Stimulated activated CD8-positive, alpha-beta memory T cell treated with anti-CD3 and anti-CD28 coated beads, Interleukin-7, amount 100 ng/mL, for 48 hours (primary cell): ENCODE measurements around the gene KLK6.

Source experiments
- DNase-seq, 2 donors: peaks; one replicate each; pipeline ENCODE4 v3.0.0-alpha.2; 2020; ENCODE audit warnings: low read depth in 1 of 2; ENCODE audit errors: extremely low read depth in 1 of 2

The KLK6 gene

DNA sequence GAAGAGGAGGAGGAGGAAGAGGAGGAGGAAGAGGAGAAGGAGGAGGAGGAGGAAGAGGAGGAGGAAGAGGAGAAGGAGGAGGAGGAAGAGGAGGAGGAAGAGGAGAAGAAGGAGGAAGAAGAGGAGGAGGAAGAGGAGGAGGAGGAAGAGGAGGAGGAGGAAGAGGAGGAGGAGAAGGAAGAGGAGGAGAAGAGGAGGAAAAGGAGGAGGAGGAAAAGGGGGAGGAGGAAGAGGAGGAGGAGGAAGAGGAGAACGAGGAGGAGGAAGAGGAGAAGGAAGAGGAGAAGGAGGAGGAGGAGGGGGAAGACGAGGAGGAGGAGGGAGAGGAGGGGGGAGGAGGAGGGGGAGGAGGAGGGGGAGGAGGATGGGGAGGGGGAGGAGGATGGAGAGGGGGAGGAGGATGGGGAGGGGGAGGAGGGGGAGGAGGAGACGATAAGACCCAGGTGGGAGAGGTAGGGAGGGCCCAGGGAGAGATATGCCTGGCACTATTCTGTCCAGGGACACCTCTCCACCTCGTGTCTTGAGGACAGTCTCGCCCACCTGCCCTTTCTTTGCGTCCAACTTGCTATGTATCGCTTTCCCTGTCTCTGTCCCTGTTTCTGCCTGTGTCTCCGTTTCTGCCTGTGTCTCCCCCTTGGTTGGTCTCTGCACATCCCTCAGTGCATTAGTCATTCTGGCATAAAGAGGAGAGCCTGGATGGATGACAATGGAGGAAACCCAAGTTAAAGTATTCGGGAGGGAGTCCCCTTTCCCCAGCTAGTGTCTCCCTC lies 9.5 kb downstream of the KLK6 start:
- DNase-seq: no peak

DNA sequence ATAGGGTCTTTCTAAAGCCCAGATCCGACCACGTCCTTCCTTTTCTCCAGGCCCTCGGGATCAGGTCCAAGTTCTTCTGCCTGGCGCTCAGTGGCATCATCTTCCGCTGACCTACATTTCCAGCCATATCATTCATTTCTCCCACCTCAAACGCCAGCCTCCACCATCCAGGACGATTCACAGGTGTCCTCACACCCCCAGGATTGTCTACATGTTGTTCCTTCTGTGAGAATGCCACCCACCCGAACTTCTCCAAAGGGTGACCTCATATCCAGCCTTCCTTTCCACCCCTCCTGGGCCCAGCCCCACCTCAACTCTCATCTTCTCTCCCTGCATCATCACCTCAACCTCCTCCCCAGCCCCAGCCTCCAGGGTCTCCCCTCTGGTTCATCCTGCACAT lies 11.8 kb downstream of the KLK6 start:
- DNase-seq: no peak

DNA sequence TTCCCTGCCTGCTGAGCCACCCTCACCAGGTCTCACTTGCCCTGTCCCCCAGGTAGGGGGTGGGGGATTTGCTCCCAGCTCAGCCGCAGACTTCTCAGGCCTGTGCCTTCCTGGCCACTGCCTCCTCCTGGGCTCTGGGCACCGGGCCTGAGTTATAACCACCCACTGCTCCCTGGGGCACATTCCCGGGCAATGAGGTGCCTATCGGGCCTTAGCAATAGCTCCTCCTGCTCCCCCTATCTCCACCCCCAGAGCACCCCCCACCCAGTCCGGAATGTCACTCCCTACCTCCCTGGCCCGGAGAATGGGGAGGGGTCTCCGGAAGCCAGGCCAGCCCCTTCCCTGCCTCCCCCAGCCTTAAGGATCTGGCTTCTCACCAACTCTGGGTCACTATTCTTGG lies 16.5 kb downstream of the KLK6 start, which contains the start of gene KLK5:
TSS of gene KLK5 (minus strand) at position 129 of the 400 bp plus-strand sequence. CDS start 381 bp downstream, outside the sequence.
- DNase-seq: no peak

DNA sequence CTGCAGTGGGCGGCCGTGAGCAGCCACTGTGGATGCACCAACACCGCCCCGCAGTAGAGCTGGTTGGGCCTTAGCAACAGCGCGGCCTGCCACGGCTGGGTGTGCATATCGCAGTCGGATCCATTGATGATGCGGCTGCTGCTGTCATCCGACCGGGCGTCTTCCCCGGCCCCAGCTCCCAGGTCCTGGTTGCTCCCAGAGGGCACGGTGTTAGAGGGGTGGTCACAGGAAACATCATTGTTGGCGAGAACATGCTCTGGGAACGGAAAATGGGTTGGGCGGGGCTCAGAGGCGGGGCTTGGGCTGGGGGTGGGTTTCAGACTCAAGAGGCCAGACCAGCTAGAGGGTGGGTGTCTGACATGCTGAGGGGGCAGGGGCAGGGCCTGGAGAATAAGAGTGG lies 19.5 kb downstream of the KLK6 start:
- no peak for DNase-seq

DNA sequence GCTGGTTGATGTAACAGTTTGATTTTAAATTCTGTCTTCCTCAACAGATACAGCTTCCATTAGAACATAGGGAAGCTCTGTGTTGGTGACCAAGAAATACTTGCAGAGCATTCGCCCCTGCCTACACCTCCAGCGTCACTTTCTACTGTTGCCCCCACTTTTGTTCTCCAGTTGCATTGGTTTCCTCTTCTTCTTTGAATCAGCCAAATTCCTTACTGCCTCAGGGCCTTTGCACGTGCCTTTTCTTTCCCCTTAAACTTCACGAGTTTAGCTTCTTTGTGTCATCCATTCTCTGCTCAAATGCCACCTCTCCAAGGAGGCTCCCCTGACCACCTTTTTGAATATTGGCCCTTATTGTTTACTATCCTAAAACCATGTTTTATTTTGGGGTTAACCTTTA lies 22.3 kb downstream of the KLK6 start:
- no peak for DNase-seq

DNA sequence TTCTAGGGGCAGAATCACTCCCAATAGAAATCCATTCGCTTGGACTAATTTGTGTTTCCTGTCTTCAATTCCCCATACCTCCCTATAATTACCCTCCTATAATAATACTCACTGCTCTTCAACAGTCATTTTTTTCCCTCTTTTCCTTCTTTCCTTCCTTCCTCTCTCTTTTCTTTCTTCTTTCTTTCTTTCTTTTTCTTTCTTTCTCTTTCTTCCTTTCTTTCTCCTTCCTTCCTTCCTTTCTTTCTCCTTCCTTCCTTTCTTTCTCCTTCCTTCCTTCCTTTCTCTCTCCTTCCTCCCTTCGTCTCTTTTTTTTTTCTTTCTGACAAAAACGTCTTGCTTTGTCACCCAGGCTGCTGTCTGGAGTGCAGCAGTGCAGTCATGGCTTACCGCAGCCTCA lies 24.6 kb downstream of the KLK6 start:
- no peak for DNase-seq

DNA sequence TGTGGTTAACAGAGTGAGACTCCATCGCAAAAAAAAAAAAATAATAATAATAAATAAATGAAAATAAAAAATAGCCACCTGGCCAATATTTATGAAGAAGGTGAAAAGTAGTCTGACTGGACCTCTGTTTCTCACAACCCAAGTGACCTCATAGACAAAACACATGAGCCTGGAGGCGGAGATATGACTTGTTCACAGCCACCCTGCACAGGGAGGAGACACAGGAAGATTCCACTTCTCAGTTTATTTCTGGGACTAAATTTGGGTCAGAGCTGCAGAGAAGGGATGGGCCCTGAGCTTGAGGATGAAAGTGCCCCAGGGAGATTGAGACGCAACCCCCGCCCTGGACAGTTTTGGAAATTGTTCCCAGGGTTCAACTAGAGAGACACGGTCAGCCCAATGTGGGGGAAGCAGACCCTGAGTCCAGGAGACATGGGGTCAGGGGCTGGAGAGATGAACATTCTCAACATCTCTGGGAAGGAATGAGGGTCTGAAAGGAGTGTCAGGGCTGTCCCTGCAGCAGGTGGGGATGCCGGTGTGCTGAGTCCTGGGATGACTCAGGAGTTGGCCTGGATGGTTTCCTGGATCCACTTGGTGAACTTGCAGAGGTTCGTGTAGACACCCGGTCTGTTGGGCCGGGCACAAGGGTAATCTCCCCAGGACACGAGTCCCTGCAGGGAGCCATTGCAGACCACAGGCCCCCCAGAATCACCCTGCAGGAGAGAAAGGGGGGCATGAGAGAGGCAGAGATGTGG lies 26.1 kb downstream of the KLK6 start:
- DNase-seq: no peak

DNA sequence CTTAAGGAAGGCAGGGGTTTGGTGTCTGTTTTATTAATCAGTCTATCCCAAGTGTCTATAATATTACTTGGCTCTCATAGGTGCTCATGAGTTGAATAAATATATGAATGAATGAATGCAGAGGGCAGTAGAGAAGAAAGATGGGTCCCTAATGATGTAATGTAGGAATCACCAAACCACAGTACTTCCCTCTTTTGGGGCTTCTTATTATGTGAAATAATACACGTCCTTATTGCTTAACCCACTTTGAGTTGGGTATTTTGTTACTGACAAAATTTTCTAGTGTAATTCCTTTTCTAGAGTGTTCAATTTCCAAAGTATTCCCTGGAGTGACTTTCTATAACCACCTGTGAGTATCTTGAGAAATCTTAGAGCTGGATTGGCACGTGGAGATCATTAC lies 29.8 kb downstream of the KLK6 start:
- DNase-seq: no peak

DNA sequence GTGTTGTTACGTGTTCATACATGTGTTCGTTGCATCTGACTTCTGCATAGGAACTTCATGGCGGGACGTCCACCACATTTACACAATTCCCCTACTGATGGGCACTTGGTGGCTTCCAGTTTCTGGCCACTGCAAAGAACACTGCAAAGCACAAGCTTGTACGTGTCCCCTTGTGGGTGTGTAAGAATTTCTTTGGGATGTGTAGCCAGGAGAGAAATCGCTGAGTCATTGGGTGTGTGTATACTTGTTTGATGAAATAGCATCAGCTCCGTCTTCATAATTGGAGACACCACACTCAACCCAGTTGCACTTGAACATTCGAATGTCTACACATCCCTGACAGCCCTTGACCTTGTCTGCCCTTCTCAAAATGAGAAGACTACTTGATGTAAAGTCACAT lies 35.8 kb downstream of the KLK6 start:
- no peak for DNase-seq

DNA sequence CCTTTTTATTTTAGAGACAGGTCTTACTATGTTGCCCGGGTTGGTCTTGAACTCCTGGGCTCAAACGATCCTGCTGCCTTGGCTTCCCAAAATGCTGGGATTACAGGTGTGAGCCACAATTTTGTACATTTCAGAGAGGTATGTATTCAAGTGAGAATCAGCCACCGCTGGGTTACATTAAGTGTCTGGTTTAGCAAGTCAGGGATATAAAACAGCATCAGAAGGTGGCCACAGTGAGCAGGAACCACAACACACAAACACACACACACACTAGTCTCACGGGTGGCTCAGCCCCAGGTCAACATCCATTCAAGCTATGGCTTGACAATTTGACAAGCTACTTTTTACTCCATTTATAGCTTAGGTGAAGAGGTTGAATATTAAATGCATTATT lies 36.7 kb downstream of the KLK6 start:
- no peak for DNase-seq

DNA sequence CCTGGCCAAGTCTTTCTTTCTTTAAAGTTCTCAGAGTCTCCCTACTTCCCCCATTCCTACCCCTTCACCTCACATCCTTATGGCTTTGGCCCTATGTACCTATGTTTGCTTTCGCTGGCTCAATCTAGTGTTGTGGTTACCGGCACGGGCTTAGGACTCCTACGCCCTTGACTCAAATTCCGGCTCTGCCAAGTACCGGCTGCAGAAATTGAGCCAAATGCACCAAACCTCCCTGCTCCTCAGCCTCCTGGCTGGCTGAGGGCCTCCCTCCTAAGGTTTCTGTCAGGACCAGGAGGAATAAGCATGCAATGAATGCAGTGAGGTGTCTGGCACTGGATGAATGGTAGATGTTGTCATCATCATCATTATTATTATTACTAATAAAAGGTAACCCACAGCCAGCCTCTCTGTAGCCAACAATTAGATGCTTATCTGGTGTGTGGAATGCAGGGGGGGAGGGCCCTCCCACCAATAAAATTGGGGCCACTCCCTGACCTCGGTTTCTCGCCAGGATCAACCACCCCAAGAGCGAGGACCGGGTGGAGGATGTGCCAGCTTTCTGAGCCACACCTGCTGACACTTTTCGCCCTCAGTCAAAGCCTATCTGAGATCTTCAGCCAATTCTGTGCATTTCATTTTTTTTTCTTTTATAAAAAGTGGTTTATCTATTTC lies 37.2 kb downstream of the KLK6 start:
- no peak for DNase-seq

DNA sequence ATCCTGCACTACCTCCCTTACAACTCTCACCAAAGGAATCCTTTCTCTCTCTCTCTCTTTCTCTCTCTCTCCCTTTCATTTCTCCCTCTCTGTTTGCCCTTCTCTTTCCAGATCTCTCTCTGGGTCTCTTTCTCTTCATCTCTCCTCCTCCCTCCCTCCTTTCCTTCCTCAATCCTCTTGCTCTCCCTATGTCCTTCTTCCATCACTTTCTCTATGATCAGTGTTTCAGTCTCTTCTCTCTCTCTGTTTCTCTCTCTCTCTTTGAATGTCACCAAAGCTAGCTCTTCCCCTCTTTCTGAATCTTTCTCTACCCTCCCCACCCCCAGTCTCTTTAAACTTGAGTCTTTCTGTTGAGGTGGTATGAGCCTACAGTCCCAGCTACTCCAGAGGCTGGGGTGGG lies 38.4 kb downstream of the KLK6 start:
- no peak for DNase-seq

DNA sequence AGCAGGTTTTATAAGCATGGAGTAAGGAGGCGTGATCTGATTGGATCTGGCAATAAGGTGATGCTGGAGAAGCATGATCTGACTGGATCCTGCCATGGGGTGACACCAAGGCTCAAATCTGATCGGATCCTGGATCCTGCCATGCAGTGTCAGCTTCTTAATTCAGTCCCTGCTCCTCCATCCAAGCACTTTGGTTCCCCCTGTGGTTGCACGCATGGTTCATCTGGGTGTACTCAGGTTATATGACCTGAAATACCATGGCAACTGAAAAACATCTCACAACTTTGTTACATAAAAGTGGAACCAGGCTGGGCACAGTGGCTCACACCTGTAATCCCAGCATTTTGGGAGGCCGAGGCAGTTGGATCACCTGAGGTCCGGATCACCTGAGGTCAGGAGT lies 40.6 kb downstream of the KLK6 start:
- DNase-seq: no peak

DNA sequence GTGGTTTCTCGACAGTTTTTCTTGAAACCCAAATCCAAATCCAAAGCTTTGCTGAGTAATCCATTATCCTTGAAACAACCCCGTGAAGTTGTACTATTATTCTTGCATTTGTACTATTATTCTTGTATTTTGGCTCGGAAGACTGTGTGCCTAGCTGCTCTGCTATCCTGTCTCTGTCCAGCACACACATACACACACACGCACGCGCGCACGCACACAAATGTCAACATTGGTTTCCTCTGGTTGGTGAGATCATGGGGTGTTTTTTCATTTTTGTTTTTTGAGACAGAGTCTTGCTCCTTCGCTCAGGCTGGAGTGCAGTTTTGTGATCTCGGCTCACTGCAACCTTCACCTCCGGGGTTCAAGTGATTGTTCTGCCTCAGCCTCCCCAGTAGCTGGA lies 43.2 kb downstream of the KLK6 start:
- no peak for DNase-seq

DNA sequence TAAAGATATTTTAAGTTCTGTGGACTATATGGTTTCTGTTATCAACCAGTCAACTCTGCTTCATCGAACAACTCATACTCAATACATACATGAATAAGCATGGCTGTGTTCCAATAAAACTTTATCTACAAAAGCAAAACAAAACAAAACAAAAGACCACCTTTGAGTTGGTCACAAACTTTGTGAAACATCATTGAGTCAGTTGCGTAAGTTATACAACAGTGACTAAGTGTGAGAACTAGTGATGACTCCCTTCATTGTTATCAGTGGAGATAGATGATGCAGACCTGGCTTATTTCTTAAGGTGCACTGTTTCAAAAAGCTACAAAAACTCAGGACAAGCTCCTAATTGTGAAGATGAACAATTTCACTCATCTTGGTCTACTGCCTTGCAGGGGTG lies 43.7 kb downstream of the KLK6 start:
- DNase-seq: no peak

DNA sequence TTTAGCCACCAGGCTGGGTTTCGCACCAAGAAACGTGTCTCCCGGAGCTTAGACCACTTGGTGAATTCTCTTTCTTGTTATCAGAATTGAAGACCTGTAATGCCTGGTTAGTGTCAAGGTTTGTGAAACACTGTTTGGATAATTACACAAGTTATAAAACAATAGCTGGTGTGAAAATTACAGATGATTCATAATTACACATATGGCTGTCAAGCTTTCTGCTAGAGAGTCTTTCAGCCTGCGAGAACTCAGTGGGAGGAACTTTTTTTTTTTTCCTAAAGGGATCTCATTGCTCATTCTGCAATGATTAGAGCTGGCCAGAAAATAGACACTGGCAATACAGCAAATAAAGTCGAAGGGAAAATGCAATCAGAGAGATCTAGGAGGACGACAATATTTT lies 44.8 kb downstream of the KLK6 start:
- no peak for DNase-seq

DNA sequence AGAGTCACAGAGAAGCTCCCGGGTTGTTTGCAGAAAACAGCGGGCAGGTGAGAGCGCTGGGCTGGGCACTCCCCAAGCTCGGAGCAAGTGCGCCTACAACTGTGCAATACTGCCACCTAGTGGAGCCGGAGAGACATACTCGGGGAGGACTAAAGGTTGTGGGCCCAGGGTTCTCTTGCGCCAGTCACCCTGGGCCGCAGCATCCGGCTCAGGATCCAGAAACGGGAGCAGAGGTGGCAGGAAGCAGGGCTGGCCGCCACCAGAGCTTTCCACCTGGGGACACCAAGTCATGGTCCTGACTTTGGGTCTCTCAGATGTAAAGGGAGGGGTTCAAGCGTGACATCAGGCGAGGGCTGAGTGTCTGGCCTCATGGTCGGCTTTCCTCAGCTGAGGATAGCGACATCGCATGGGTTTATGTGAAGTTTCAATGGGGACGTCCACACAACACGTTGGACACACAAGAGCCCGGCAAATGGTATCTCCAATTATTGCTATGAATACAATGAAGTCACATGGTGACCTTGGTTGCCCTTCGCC lies 47.0 kb downstream of the KLK6 start:
- peak; percentile 26 to 63 for DNase-seq

DNA sequence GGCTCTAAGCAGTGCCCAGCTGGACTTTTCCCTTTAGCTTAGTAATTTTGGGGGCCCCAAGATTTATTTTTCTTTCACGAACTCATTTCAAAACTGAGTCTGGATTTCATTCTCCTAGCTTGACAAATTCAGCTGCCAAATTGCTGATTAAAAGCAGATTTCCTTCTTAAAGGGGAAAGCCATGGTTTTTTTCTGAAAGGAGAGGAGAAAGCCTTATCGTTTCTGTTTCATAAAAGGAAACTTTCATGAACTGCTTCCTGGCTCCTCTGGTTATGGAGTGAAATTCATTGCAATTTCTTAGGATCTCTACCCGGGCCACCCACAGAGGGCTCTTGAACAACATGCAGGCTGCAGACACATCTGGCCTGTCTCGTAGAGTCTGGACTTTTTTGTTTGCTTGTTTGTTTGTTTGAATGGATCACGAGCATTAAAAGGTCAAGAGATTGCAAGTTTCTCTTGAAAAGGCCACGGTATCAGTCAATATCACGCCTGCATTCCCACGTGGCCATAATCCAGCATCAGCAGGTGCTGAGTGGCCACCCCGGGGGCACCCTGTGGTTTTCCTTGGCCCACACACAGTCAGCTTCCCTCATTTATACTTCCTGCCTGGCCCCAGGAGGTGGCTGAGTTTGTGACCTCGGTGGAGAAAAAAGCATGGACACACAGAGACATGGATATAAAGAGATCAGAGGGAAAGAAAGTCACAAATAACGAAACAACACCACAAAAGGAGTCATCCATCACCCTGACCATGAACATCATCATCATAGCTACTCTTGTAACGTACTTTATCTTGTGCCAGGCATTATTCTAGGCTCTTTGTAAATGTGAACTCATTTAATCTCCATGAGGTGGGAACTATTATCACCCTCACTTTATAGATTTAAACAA lies 47.7 kb downstream of the KLK6 start:
- DNase-seq: no peak

DNA sequence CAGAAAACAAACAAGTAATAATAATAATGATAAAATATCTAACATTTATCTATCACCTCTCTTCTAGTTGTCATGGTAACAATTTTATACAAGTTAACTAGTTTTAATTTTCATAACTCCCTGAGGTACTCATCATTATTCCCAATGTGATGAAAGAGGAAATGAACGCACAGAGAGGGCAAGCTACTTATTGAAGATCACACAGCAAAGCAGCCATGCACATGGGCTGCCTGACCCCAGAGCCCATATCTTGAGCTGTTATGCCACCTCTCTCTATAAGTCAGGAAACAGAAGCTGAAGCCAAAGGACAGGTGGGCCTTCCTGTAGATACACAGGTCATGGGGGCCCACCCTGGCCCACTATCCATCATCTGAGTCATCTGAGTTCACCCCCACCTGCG lies 53.3 kb downstream of the KLK6 start:
- DNase-seq: no peak
